NCI-H1417 (cell line): ENCODE measurements around the gene CHST11.
A peak's percentile ranks its signal among the peaks of the same experiment; 100 is the strongest.
"Not testable (repeated sequence)": the region's sequence is repeated elsewhere in the genome, so short reads cannot be mapped to it uniquely, and the experiment has no call there.

ENCODE experiments used
- DNase-seq, 3 experiments: peaks; one replicate each; lab custom pipeline; 2025; lab: John Stamatoyannopoulos, UW

Gene CHST11

DNA sequence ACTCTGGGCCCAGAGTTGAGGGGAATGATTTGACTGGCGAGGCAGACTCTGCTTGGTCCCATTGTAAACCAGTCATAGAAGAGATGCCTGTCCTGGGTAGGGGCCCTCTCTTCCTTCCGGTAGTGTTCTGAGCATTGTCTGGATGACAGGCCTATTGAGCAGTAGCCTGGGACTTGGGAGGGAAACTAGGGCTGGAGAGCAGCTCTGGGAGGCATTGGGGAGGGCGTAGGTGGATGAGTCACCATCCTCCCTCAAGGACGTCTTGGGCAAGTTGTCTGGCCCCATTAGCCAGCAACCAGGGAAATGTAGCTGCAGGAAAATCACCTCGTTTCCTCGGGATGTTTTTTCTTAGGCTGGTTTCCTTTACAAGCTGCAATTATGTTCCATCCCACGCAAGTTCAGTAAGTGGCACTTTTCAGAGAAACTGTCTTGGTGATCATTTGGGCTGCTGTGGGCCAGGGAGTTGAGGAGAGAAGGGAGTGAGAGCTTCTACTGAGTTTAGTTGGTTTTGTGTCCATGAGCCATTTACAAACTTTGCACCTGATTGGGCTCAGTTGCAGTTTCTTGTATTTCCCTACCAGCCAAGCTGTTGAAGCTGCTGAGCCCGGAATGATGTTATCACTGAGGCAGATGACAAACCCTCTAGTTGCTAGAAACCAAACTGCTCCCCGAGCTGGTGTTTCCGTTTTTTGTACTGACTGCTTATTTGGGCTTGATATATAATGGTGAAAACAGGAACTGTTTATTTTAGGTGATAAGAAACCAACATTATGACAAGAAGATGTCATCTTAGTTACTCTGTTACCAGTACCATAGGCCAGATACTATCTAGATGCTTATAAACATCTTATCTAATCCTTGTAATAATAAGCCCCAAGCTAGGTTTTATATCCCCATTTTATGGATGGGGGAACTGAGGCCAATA lies 147.6 kb downstream of the CHST11 start:
- no peak for DNase-seq

DNA sequence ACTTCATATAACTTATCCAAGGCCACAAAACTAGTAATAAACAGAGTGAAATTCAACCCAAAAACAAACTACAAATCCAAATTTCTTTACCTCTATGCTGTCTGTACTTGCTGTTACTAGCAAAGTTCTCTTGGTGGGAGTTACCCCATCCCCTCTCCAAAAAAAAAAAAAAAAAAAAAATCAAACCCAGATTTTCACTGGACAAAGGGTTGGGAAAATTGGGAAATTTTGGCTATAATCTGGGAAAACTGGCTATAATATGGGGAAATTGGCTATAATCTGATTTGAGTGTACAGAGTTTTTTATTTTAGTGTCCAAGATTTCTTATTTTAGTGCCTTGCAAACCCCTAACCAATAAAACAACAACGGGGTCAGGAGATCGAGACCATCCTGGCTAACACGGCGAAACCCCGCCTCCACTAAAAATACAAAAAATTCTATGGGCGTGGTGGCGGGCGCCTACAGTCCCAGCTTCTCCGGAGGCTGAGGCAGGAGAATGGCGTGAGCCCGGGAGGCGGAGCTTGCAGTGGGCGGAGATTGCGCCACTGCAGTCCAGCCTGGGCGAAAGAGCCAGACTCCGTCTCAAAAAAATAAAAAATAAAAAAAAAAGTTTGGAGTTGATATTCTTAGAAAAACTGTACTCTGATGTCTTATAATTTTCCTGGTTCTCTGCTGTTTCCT lies 148.4 kb downstream of the CHST11 start:
- DNase-seq, result no peak

DNA sequence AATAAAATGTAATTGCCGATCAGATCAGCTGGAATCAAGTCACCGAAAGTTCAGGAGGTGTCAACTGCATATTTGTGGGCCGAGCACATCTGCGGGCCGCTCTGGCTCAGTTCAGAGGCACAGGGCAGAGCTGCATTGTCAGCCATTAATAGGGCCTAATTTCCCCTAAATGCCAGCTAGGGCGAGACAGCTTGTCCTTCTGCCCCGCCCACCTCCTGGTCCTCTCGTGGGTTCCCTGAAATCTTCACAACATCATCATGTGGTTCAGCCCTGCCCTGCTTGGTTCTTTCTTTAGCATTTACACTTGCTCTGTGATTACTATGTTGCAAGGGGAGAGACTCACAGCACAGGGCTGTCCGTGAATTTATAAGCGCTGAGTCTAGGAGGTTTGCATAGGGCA lies 148.9 kb downstream of the CHST11 start:
- no peak for DNase-seq

DNA sequence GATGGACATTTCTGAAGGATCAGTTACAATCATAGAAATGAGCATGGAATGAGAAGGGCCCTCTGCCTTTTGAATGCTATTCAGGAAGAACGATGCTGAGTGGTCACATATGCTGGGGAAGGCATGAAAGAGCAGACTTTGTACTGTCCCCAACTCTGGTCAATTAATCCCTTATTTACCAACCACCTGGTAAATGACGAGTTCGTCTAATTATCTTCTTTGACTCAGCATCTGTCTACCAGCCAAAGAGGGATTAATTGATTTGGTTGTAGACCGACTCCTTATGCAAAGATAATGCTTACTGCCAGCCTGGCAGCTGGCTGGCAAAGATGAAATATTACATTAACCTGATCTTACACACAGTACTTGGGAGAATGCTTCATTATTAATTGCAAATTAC lies 152.2 kb downstream of the CHST11 start:
- peak in 2 of 3 experiments; percentile 66 to 94 for DNase-seq

DNA sequence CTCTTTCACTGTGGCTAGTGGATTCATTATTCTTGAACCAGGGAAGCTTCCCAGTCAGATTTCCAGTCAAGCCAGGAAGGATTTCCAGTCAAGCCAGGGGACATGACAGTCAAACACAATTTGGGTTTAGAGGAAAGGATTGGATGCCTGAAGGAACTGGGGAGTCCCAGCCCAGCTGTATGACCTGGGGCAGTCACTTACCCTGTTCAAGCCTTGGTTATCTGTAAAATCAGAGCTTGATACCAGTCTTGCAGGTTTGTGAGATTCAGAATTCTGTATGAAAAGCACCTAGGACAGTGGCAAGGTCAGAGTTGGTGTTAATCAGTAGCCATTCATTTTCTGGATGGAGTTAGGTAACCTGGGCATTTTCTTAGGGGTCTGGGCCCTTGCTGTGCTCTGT lies 152.7 kb downstream of the CHST11 start:
- DNase-seq, result no peak

DNA sequence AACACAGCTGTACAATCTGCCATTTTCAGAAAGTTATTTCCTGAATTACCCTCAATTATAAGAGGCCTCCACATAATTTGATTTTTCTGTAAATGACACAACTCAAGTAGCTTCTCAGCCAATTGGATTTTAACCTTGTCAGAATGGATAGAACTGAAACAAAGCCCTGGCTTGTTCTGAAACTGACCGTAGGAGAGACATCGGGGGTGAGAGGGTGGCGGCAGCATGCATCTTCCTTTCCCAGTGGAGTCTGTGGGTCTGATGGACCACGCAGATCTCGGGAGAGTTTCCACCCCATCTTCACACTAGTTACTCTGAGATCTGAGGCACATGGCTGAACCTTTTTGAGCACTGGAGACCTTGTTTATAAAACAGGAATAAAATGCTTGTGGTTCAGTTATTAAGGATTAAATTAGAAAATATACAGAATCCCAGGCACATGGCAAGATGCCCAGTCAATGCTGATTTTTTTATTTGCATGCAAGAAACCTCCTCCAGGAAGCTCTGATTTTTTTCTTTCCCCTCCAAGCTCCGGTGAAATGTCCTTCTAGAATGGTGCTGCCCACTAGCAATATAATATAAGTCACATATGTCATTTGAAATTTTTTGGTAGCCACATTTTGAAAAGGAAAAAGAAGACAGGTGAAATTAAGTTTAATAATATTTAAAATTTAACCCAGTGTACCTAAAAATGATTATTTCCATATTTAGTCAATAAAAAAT lies 153.9 kb downstream of the CHST11 start:
- DNase-seq, result no peak

DNA sequence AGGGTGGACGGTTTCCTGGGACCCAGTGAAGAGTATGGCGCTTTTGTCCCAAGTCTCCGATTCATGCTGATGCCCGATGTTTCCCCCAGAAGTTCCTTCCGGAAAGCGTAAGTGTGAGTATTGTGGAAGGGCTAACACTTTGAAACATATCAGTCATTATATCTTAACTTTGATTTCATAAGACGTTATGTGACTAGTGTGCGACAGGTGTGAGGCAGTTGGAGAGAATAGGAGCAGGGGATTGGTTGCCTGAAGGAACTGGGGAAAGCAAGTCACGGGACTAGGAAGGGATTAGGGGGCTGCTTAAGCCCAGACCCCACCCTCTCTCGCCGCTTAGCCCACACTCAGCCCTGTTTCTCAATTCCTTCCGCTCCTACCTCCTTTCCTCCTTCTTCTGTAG lies 154.9 kb downstream of the CHST11 start:
- DNase-seq, result no peak

DNA sequence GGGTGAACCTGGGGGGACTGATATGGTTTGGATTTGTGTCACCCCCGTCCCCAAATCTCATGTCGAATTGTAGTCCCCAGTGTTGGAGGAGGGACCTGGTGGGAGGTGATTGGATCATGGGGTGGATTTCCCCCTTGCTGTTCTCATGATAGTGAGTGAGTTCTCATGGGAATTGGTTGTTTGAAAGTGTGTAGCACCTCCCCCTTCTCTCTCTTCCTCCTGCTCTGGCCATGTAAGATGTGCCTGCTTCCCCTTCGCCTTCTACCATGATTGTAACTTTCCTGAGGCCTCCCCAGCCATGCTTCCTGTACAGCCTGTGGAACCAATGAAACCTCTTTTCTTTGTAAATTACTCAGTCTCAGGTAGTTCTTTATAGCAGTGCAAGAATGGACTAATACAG lies 156.6 kb downstream of the CHST11 start:
- not testable (repeated sequence) for DNase-seq

DNA sequence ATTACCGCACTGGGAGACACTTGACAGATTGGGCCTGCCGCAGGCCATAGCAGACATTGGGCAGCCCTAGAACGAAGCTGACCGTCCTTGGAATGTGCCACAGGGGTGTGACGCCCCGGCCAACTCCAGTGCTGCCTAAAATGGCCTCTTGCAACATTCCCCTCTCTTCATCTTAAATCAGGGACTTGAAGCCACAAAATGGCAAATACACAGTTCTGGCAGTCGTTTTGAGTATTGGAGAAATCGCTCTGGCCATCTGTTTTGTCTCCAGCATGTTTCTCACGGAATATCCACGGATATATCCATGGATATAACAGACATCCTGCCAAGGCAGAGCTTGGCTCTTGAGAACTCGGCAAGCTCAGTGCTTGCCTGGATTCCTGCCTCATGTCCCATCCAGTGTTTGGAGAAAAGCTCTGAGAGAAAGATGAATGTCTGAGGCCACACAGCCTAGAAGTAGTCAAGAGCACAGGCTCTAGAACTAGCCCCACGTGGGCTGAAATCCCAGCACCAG lies 158.4 kb downstream of the CHST11 start:
- DNase-seq, result no peak

DNA sequence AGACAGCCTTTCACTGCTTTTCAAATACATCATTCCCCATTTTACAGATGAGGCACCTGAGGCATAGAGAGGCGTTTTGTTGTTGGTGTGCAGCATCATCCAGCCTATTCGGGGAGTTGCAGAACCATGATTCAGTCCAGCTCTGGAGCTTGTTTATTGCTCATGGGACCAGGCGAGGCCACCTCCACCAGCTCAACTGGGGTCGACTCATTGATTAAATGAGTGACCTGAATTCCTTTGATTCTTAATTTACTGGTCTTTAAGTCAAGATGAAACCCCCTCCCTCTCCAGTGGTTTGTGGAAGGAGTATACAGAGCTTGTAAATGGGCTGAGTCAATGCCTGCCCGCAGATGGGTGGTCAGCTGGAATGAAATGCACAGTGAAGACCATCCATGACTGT lies 161.9 kb downstream of the CHST11 start:
- DNase-seq, result no peak

DNA sequence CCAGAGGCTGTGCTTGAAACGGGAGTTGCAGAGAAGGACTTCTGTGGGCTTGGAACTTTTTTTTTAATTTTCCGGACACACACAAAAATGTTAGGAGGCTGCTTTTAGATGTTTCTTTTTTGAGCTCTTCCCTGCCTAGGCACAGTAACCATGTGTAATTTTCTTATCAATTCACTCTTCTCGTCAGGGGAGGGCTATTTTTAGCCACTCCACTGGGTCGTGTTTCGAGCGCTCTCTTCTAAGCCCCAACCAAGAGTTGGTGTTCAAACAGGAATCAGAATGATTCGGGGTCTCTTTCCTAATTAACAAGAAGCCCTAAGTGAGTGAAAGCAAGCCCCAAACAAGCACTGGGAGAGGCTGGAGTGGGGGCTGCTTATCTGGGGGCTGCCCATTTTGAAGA lies 162.6 kb downstream of the CHST11 start:
- no peak for DNase-seq

DNA sequence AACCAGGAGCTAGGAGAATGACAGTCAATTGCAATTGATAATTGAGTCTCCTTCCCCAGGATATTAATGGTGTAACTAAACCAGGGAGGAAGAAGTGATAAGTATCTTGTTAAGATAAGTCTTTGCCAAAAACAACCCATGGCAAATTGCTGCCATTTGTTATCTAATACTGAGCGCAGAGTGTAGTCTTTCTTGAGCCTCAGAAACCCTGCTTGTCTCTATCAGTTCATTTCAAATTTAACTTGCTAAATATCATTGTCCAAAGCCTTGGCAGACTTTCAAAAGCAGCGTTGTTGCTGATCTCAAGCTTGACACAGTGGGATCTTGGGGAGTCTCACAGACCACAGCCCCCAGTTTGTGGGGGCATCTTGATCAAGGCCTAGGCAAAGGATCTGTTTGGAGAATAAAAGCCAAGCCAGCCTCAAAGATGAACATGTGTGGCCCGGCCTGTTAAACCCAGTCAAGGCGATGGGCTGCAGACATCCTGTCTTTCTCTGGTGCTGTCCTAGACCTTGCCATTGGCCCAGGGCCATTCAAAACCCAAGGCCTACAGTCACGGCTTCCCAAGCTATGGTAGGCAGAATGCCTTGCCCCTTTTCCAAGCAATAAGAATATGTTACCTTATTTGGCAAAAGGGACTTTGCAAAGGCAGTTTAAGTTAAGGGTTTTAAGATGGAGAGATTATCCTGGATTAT lies 164.2 kb downstream of the CHST11 start:
- no peak for DNase-seq

DNA sequence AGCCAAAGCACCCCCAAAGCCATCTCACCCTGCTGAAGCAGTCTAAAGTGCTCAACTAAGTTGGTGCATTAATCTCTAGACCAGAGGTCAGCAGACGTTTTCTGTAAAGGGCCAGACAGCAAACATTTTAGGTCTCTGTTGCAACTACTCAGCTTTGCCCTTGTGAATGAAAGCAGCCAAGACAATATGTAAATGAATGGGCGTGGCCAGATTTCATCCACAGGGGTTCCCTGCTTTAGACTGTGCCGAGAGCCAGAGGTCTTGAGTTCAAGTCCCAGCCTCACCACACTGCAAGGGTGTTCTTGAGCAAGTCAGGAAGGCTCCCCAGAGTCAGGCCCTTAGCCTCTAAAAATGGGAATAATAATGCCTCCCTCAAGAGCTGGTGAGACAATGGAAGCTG lies 166.2 kb downstream of the CHST11 start:
- DNase-seq, result no peak

DNA sequence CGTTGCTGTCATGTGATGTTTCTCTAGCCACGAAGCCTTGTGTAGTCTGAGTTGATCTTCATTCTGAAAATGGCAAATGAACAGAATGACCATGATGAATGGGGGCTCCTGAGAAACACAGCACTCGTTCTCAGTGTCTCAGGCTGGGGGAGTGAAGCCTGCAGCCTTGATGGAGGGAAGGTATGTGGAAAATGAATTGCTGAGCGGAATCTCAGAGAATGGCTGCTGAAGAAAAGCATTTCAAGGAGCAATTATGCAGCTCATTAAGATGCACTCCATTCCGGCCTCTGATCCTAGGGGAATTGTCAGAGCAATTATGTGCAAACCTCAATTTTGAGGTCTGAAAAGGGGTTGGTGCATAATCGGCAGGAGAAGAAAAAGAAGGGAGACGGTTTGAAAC lies 167.1 kb downstream of the CHST11 start:
- DNase-seq, result peak in 2 of 3 experiments; percentile 35 to 93

DNA sequence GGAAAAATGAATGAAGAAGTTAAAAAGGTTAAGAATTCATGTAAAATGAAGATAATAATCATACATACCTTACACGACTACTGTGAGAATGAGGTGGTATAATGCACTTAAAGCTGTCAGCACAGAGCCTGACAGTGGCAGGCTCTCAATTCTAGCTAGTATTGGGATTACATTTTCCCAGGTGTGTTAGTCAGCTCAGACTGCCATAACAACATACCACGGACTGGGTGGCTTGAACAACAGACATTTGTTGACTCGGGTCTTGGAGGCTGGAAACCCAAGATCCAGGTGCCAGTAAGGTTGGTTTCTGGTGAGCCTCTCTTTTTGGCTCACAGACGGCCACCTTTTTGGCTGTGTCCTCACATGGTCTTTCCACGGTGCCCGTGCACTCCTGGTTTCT lies 167.8 kb downstream of the CHST11 start:
- no peak for DNase-seq

DNA sequence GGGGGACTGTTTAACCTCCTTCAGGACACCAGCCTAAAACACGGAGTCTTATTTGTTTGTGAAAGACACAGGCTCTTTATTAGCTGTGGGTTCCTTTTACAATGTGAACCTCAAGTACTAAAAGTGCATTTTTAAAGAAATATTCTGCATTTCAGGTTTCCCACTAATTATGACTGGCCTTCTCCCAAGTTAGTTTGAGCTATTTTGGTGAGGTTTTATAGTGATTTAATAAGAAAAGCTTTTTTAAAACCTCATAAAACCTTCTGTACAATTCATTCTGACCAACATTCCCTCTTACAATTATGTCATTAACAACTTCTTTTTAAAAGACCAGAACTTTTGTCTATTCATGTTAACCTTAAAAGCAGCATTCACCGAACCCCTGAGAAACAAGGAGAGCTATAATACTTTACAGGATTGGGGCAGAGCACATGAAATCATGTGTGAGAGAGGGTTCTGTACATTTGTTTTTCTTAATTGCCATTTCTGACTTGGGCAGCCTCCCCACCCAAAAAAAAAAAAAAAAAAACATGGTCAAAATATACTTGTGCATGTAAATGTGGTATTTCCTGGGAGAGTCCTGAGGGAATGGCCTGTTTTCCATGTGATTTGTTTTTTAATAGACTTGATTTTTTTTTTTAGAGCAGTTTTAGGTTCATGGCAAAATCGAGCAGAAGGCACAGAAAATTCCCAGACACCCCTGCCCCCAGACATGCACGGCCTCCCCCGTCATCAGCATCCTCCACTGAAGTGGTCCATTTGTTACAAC lies 169.5 kb downstream of the CHST11 start:
- DNase-seq, result peak in 1 of 3 experiments; percentile 22

DNA sequence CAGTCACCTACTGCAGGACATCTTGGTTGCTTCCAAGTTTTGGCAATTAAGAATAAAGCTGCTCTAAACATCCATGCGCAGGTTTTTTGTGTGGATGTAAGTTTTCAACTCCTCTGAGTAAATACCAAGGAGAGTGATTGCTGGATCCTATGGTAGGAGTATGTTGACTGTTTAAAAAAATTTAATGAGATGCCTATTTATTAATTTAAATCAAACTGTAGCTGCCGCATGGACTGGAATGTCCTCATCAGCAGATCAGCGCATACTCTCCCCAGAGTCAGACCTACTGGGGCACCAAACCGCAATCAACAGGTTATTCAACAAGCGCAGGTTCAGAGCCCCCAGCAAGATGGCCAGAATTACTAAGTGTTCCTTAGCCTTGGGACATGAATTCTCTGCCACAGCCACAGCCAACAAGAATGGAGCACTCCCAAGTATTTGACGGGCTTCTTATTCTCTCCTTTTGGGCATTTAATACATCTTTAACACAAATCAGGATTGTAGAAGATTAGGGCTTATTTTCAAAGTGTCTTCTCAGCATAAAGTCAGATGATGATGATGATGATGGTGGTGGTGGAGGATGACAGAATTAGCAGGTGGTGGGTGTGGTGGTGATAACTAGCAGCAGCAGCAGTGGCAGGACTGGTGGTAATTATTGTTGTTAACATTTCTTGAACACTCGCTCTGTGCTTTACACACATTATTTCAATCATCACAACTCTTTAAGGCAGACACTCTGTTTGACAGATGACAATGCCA lies 170.7 kb downstream of the CHST11 start:
- no peak for DNase-seq

DNA sequence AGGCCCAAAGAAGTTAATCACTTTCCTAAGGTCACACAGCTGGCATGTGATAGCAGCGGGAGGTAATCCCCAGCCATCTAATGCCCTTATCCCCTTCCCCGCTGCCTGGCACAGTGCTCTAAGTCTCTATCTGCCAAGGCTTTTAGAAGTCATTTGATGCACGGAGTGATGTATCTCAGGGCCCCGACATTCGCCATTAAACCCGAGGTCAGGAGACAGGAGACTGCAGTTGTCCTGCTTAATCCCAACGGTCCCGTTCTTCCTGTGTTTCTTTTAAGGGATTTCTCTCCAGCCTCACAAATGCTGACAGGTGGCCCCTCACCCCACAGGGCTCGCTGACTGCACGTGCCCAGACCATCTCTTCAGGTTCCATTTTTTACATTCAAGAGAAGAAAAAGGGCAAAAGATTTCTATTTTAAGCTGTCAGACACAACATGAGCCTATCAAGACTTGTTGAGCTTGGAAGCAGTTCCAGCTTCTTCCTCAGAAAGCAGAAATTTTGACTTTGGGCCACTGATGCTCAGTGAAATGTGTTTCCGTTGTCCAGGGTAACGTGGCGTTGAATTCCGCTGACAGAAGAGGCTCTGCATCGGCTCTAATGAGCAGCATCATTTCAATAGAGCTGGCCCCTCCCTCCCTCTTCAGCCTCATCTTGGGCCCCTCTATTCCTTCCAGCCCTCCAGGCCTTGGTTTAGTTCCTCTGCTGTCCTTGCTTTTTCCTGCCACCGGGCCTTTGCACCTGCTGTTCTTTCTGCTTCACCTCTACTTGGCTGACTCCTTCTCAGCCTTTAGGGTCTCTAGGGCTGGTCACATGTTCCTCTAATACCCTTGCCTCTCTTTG lies 171.5 kb downstream of the CHST11 start:
- DNase-seq, result no peak

DNA sequence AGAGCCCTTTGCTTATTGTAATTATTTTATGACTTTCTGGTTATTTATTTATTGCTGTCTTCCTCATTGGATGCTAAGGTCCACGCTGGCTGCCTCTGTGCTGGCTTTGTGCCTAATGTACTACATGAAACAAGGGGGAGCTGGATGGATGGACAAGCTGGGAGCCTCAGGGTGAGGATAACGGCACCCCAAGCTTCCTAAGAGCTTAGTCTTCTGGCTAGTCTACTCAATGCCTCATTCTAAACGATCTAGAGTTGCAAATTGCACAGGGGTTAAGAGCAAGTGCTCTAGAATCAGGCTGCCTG lies 172.0 kb downstream of the CHST11 start:
- DNase-seq, result no peak

DNA sequence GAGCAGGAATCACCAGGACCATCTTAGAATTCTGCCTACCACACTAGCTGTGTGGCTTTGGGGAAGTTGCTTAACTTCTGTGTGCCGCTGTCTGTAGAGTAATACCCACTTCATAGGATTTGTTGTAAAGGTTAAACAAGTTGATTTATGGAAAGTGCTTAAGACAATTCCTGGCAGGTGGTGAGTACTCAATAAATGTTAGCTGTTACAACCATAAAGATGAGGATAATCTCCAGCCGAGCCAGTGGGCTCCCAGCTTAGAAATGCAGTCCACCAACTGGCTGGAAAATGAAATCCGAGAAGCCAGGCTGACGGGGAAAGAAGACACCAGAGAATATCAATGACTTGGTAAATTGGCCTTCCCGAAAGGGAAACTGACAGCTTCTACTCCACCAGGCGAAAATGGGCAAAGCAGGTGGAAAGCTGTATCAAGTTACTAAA lies 173.5 kb downstream of the CHST11 start:
- DNase-seq, result peak; percentile 58 to 97 (median 92)
